ENCODE results near the gene AGER. TPM values are rescaled to one million over a fixed set of nuclear protein-coding genes. Genes with fewer than 3 reads are reported as not detected.

Gene AGER
- total RNA-seq, 2 experiments from 2014 or later: 15.5 to 16.4 TPM

DNA sequence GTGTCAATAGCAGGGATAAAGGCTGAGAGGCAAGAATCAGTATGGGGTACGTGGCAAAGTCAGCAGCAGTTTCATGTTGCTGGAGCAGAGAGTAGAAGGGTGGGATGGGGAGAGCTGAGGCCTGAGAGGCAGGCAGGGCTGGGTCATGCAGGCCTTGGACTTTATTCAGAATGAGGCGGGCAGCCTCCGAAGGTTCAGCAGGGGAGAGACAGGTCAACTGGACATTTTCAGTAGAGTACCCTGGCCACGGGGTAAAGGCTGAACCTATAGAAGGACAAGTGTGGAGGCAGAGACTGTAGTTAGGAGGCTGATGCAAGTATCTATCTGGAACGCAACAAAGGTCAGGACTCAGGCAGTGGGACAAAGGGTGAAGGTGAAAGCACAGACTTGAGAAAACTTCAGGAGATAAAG, 26.1 kb upstream of the AGER start:
- Mint-ChIP-seq H3K4me1 (ENCODE audit: low read depth) (no peaks in the 10 kb centered on the region), H3K36me3 (ENCODE audit: low read depth) (no peaks in the 10 kb centered on the region), H3K27me3 (no peaks in the 10 kb centered on the region), H3K9me3 (no peaks in the 10 kb centered on the region), H3K4me3 (no peak overlapping the region), H3K27ac (no peak overlapping the region)
- DNase-seq (no peak), ATAC-seq (no peak)
- TF ChIP-seq, protein P1, sequence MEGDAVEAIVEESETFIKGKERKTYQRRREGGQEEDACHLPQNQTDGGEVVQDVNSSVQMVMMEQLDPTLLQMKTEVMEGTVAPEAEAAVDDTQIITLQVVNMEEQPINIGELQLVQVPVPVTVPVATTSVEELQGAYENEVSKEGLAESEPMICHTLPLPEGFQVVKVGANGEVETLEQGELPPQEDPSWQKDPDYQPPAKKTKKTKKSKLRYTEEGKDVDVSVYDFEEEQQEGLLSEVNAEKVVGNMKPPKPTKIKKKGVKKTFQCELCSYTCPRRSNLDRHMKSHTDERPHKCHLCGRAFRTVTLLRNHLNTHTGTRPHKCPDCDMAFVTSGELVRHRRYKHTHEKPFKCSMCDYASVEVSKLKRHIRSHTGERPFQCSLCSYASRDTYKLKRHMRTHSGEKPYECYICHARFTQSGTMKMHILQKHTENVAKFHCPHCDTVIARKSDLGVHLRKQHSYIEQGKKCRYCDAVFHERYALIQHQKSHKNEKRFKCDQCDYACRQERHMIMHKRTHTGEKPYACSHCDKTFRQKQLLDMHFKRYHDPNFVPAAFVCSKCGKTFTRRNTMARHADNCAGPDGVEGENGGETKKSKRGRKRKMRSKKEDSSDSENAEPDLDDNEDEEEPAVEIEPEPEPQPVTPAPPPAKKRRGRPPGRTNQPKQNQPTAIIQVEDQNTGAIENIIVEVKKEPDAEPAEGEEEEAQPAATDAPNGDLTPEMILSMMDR (IDR thresholded peaks at IDR 0.05): no peak
- CTCF ChIA-PET: no interaction called here
- intact Hi-C loops (cut with micrococcal nuclease): no loop called here
- POLR2A ChIA-PET: no interaction called here

DNA sequence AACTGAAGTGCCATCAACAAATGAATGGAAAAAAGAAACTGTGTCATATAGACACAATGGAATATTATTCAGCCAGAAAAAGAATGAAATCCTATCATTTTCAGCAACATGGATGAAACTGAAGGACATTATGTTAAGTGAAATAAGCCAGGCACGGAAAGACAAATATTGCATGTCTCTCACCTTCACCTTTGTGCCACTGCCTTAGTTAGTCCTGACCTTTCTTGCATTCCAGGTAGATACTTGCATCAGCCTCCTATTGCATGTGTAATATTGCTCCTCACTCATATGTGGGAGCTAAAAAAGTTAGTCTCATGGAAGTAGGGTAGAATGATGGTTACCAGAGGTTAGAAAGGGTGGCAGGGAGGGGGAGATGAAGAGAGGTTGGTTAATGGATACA, 24.9 kb upstream of the AGER start:
- H3K36me3 Mint-ChIP-seq (ENCODE audit: low read depth): no peaks in the 10 kb centered on the region
- POLR2A ChIA-PET: no interaction called here

DNA sequence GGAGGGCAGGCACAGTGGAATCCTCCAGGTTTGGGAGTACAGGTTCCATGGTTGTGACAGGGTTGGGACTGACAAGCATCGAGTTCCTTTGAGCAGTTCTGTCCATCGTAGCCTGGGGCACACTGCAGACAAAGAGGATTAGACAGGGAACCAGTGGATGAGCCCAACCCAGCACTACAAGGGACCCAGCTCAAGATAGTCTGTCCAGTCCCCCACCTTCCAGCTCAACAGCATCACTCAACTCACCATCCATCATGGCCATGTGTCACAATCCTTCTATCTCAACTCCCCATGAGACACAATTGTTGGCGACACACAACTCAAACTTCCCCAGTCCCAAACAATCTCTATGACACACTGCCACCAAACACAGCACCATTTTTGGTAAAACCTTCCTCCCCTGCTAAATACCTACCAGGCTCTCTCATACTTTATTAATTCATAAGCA, 20.2 kb upstream of the AGER start:
- H3K4me1 Mint-ChIP-seq (ENCODE audit: low read depth): no peaks in the 10 kb centered on the region
- no peaks in the 10 kb centered on the region for H3K27me3 Mint-ChIP-seq
- no peak for DNase-seq
- H3K4me3 Mint-ChIP-seq: no peak overlapping the region
- no peaks in the 10 kb centered on the region for H3K9me3 Mint-ChIP-seq
- ChIA-PET POLR2A (no interaction called here), CTCF (interaction anchor here (1.6 kb wide), 1 partner anchor 86 kb away, joined by 5 read pairs; no protein-coding TSS in a partner anchor)
- intact Hi-C loops (cut with micrococcal nuclease): no loop called here
- no peak overlapping the region for H3K27ac Mint-ChIP-seq
- TF ChIP-seq, protein P1 (IDR thresholded peaks at IDR 0.05): no peak
- no peaks in the 10 kb centered on the region for H3K36me3 Mint-ChIP-seq (ENCODE audit: low read depth)
- ATAC-seq: no peak

More for the DNA sequence above, 24.9 kb upstream of the AGER start:
- CTCF ChIA-PET: interaction anchor here (1.8 kb wide), 1 partner anchor 90 kb away, joined by 6 read pairs; no protein-coding TSS in a partner anchor
- ATAC-seq (no peak), DNase-seq (no peak)
- intact Hi-C loops (cut with micrococcal nuclease): no loop called here
- H3K4me3 Mint-ChIP-seq: no peak overlapping the region
- no peaks in the 10 kb centered on the region for H3K9me3 Mint-ChIP-seq
- H3K4me1 Mint-ChIP-seq (ENCODE audit: low read depth): no peaks in the 10 kb centered on the region
- TF ChIP-seq, protein P1 (IDR thresholded peaks at IDR 0.05): no peak
- H3K27me3 Mint-ChIP-seq: no peaks in the 10 kb centered on the region
- no peak overlapping the region for H3K27ac Mint-ChIP-seq

DNA sequence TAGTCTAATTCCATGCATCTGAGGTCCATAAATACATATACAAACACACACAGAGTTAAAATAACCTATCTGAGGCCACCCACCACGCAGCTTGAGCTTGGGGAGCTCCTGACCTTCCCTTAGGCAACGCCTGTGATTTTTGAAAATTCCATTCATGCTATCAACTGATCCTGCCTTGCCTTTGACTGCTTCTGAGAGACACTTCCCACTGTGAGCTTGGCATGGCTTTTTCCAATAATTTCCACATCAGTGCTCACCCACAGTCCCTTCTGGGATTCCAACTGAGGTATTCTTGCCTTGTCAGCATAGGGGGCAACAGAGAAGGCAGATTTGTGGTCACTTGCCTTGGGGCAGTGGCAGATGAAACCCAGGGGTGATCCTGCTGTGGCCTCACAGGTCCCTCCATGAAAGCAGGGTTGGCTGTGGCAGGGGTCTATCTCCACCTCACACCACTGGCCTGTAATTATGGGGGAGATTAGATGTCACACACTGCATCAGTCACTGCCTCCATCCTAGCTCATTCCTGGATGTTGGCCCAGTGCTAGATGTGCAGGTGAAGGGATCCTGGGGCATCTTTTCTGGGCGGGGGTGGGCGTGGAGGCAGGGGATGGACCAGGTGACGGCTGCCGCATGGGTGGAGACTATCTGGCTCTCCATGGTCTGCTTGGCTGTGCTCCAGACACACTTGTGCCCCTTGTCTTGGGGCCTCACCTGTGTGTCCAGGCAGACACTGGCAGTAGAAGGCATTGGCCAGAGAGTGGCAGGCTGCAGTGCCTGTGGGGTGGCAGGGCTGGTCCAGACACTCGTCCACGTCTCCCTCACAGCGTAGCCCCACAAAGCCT, 19.6 kb upstream of the AGER start:
- CTCF ChIA-PET: interaction anchor here (1.6 kb wide), 1 partner anchor 85 kb away, joined by 5 read pairs; no protein-coding TSS in a partner anchor
- no peak overlapping the region for H3K4me3 Mint-ChIP-seq

DNA sequence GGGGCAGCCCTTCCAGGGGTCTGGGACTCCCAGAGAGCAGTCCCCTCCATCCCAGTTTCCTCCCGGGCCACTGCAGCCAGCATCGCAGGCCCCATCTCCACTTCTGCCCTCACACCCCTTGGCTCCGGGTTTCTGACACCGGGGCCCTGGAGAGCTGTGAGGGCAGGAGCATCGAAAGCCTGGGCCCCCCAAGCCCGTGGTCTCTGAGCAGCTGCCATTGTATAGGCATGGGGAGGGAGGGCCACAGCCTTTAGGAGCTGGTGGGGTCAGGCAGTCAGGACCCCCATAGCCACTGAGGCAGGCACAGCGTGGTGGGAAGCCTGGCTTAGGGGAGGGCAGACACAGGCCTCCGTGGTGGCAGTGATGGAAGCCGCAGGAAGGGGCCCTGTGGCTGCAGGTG, 18.1 kb upstream of the AGER start:
- POLR2A ChIA-PET: no interaction called here
- CTCF ChIA-PET: no interaction called here
- H3K27ac Mint-ChIP-seq: no peak overlapping the region

More for the DNA sequence above, 19.6 kb upstream of the AGER start:
- POLR2A ChIA-PET: no interaction called here
- DNase-seq (no peak), ATAC-seq (no peak)
- Mint-ChIP-seq H3K4me1 (ENCODE audit: low read depth) (no peaks in the 10 kb centered on the region), H3K9me3 (no peaks in the 10 kb centered on the region), H3K27me3 (no peaks in the 10 kb centered on the region), H3K27ac (no peak overlapping the region), H3K36me3 (ENCODE audit: low read depth) (no peaks in the 10 kb centered on the region)
- TF ChIP-seq, protein P1 (IDR thresholded peaks at IDR 0.05): no peak
- intact Hi-C loops (cut with micrococcal nuclease): no loop called here

More for the DNA sequence above, 18.1 kb upstream of the AGER start:
- no peak for ATAC-seq
- H3K9me3 Mint-ChIP-seq: no peaks in the 10 kb centered on the region
- no peak for DNase-seq
- no peaks in the 10 kb centered on the region for H3K27me3 Mint-ChIP-seq
- no peak overlapping the region for H3K4me3 Mint-ChIP-seq
- TF ChIP-seq, protein P1 (IDR thresholded peaks at IDR 0.05): no peak
- H3K4me1 Mint-ChIP-seq (ENCODE audit: low read depth): no peaks in the 10 kb centered on the region
- H3K36me3 Mint-ChIP-seq (ENCODE audit: low read depth): no peaks in the 10 kb centered on the region
- intact Hi-C loops (cut with micrococcal nuclease): no loop called here

Data from activated CD8-positive, alpha-beta T cell treated with anti-CD3 and anti-CD28 coated beads for 36 hours (primary cell).